ENCODE measurements around the gene TBC1D16. TPM values are rescaled to one million over a fixed set of nuclear protein-coding genes. Genes with fewer than 3 reads are reported as not detected.

Gene TBC1D16
- total and polyA plus RNA-seq, 5 donors from 2014 or later: 0.06 to 0.72 (median 0.13) TPM

GRCh38 chr17:80003969-80004368 lies 31.7 kb downstream of the TBC1D16 start:
- Histone ChIP-seq H3K36me3 (ENCODE audit: control insufficient read depth, insufficient read depth, low read length) (no peaks in the 10 kb centered on the region), H3K27ac (ENCODE audit: insufficient read depth, low read length, poor library complexity, severe bottlenecking) (no peak overlapping the region), H3K4me3 (ENCODE audit: low read depth, low read length) (no peak overlapping the region), H3K4me1 (ENCODE audit: control insufficient read depth, insufficient read depth, low read length, poor library complexity, severe bottlenecking) (peaks cover 5% of the 10 kb centered on the region), H3K9me3 (ENCODE audit: control insufficient read depth in 2 of 2, low read length in 2 of 2) (no peaks in the 10 kb centered on the region), H3K27me3 (ENCODE audit: control insufficient read depth, insufficient read depth, low read length) (no peaks in the 10 kb centered on the region)
- ATAC-seq (ENCODE audit: low read depth in 2 of 2) (no peak), DNase-seq (no peak)
- H3K4me3 Mint-ChIP-seq: no peak overlapping the region
- H3K9me3 Mint-ChIP-seq: no peaks in the 10 kb centered on the region
- no peaks in the 10 kb centered on the region for H3K27me3 Mint-ChIP-seq
- peak overlapping the region in 1 of 3 donors; percentile 54 for H3K27ac Mint-ChIP-seq
- no peaks in the 10 kb centered on the region for H3K36me3 Mint-ChIP-seq
- peaks cover 3 to 18% (median 6%) of the 10 kb centered on the region in 4 donors for H3K4me1 Mint-ChIP-seq

GRCh38 chr17:80002690-80003490 lies 32.8 kb downstream of the TBC1D16 start:
- Mint-ChIP-seq H3K9me3 (no peaks in the 10 kb centered on the region), H3K4me1 (peaks cover 2 to 19% (median 9%) of the 10 kb centered on the region in 4 donors), H3K36me3 (no peaks in the 10 kb centered on the region), H3K27ac (peak overlapping the region in 1 of 3 donors; percentile 36), H3K27me3 (no peaks in the 10 kb centered on the region), H3K4me3 (no peak overlapping the region)
- no peak overlapping the region for H3K27ac ChIP-seq (ENCODE audit: insufficient read depth, low read length, poor library complexity, severe bottlenecking)
- peaks cover 10% of the 10 kb centered on the region for H3K4me1 ChIP-seq (ENCODE audit: control insufficient read depth, insufficient read depth, low read length, poor library complexity, severe bottlenecking)
- DNase-seq (no peak), ATAC-seq (ENCODE audit: low read depth in 2 of 2) (no peak)
- H3K9me3 ChIP-seq (ENCODE audit: control insufficient read depth in 2 of 2, low read length in 2 of 2): no peaks in the 10 kb centered on the region
- no peaks in the 10 kb centered on the region for H3K27me3 ChIP-seq (ENCODE audit: control insufficient read depth, insufficient read depth, low read length)
- H3K36me3 ChIP-seq (ENCODE audit: control insufficient read depth, insufficient read depth, low read length): no peaks in the 10 kb centered on the region
- H3K4me3 ChIP-seq (ENCODE audit: low read depth, low read length): no peak overlapping the region

- no peak overlapping the region for H3K27ac Mint-ChIP-seq
- H3K27ac ChIP-seq (ENCODE audit: insufficient read depth, low read length, poor library complexity, severe bottlenecking): no peak overlapping the region
- H3K27me3 ChIP-seq (ENCODE audit: control insufficient read depth, insufficient read depth, low read length): no peaks in the 10 kb centered on the region
- no peak for DNase-seq
- peaks cover 17% of the 10 kb centered on the region for H3K4me1 ChIP-seq (ENCODE audit: control insufficient read depth, insufficient read depth, low read length, poor library complexity, severe bottlenecking)
- no peaks in the 10 kb centered on the region for H3K36me3 ChIP-seq (ENCODE audit: control insufficient read depth, insufficient read depth, low read length)
- peaks cover 0 to 2% (median 0%) of the 10 kb centered on the region in 7 donors for H3K9me3 Mint-ChIP-seq
- H3K36me3 Mint-ChIP-seq: no peaks in the 10 kb centered on the region
- H3K4me3 Mint-ChIP-seq: no peak overlapping the region
- no peak overlapping the region for H3K4me3 ChIP-seq (ENCODE audit: low read depth, low read length)
- ATAC-seq (ENCODE audit: low read depth in 2 of 2): no peak
- no peaks in the 10 kb centered on the region for H3K9me3 ChIP-seq (ENCODE audit: control insufficient read depth in 2 of 2, low read length in 2 of 2)
- H3K27me3 Mint-ChIP-seq: no peaks in the 10 kb centered on the region
- H3K4me1 Mint-ChIP-seq: peaks cover 8 to 26% (median 14%) of the 10 kb centered on the region in 4 donors
These were observed 33.5 kb downstream of the TBC1D16 start for GRCh38 chr17:80002070-80002641.

GRCh38 chr17:80000981-80001775 lies 34.5 kb downstream of the TBC1D16 start:
- Histone ChIP-seq H3K4me1 (ENCODE audit: control insufficient read depth, insufficient read depth, low read length, poor library complexity, severe bottlenecking) (peaks cover 27% of the 10 kb centered on the region), H3K27ac (ENCODE audit: insufficient read depth, low read length, poor library complexity, severe bottlenecking) (no peak overlapping the region), H3K4me3 (ENCODE audit: low read depth, low read length) (no peak overlapping the region), H3K27me3 (ENCODE audit: control insufficient read depth, insufficient read depth, low read length) (no peaks in the 10 kb centered on the region), H3K36me3 (ENCODE audit: control insufficient read depth, insufficient read depth, low read length) (no peaks in the 10 kb centered on the region), H3K9me3 (ENCODE audit: control insufficient read depth in 2 of 2, low read length in 2 of 2) (no peaks in the 10 kb centered on the region)
- ATAC-seq (ENCODE audit: low read depth in 2 of 2): no peak
- Mint-ChIP-seq H3K27me3 (no peaks in the 10 kb centered on the region), H3K9me3 (peaks cover 0 to 5% (median 0%) of the 10 kb centered on the region in 7 donors), H3K36me3 (no peaks in the 10 kb centered on the region), H3K4me3 (no peak overlapping the region), H3K27ac (no peak overlapping the region), H3K4me1 (peaks cover 15 to 36% (median 22%) of the 10 kb centered on the region in 4 donors)
- DNase-seq: no peak

- peaks cover 13 to 38% (median 24%) of the 10 kb centered on the region in 4 donors for H3K4me1 Mint-ChIP-seq
- H3K27ac Mint-ChIP-seq: peak overlapping the region in 2 of 3 donors; percentile 20 to 36
- no peaks in the 10 kb centered on the region for H3K36me3 Mint-ChIP-seq
- Histone ChIP-seq H3K36me3 (ENCODE audit: control insufficient read depth, insufficient read depth, low read length) (no peaks in the 10 kb centered on the region), H3K27ac (ENCODE audit: insufficient read depth, low read length, poor library complexity, severe bottlenecking) (no peak overlapping the region), H3K4me1 (ENCODE audit: control insufficient read depth, insufficient read depth, low read length, poor library complexity, severe bottlenecking) (peaks cover 25% of the 10 kb centered on the region), H3K9me3 (ENCODE audit: control insufficient read depth in 2 of 2, low read length in 2 of 2) (no peaks in the 10 kb centered on the region), H3K4me3 (ENCODE audit: low read depth, low read length) (no peak overlapping the region), H3K27me3 (ENCODE audit: control insufficient read depth, insufficient read depth, low read length) (no peaks in the 10 kb centered on the region)
- no peak for ATAC-seq (ENCODE audit: low read depth in 2 of 2)
- DNase-seq: no peak
- H3K9me3 Mint-ChIP-seq: peaks cover 0 to 5% (median 0%) of the 10 kb centered on the region in 7 donors
- no peaks in the 10 kb centered on the region for H3K27me3 Mint-ChIP-seq
- no peak overlapping the region for H3K4me3 Mint-ChIP-seq
These were observed 35.5 kb downstream of the TBC1D16 start for GRCh38 chr17:80000136-80000535.

- Histone ChIP-seq H3K4me3 (ENCODE audit: low read depth, low read length) (peak overlapping the region; percentile 77), H3K9me3 (ENCODE audit: control insufficient read depth in 2 of 2, low read length in 2 of 2) (no peaks in the 10 kb centered on the region), H3K4me1 (ENCODE audit: control insufficient read depth, insufficient read depth, low read length, poor library complexity, severe bottlenecking) (peaks cover 31% of the 10 kb centered on the region), H3K36me3 (ENCODE audit: control insufficient read depth, insufficient read depth, low read length) (no peaks in the 10 kb centered on the region), H3K27me3 (ENCODE audit: control insufficient read depth, insufficient read depth, low read length) (no peaks in the 10 kb centered on the region), H3K27ac (ENCODE audit: insufficient read depth, low read length, poor library complexity, severe bottlenecking) (peak overlapping the region; percentile 91)
- peak; percentile 52 to 97 (median 90) for DNase-seq
- peaks cover 13 to 61% (median 31%) of the 10 kb centered on the region in 4 donors for H3K4me1 Mint-ChIP-seq
- H3K27me3 Mint-ChIP-seq: no peaks in the 10 kb centered on the region
- ATAC-seq (ENCODE audit: low read depth in 2 of 2): peak; percentile 99 to 100
- H3K27ac Mint-ChIP-seq: peak overlapping the region; percentile 87 to 97 (median 97)
- peak overlapping the region; percentile 84 to 94 (median 87) for H3K4me3 Mint-ChIP-seq
- peaks cover 0 to 5% (median 0%) of the 10 kb centered on the region in 7 donors for H3K9me3 Mint-ChIP-seq
- no peaks in the 10 kb centered on the region for H3K36me3 Mint-ChIP-seq
These were observed 38.5 kb downstream of the TBC1D16 start for GRCh38 chr17:79997011-79997660.

DNA sequence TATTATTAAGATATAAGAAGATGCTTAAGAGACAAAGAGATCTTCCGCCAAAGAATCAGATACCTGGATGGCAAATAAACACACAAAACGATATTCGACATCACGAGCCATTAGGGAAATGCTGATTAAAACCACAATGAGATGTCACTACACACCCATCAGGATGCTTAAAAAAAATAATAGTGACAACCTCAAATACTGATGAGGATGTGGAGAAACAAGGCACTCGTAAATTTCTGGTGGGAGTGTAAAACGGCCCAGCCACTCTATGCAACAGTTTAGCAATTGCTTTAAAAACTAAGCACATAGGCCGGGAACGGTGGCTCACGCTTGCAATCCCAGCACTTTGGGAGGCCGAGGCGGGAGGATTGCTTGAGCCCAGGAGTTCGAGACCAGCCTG lies 39.4 kb downstream of the TBC1D16 start:
- peaks cover 13 to 64% (median 31%) of the 10 kb centered on the region in 4 donors for H3K4me1 Mint-ChIP-seq
- DNase-seq (peak in 1 of 3 donors; percentile 11), ATAC-seq (ENCODE audit: low read depth in 2 of 2) (no peak)
- H3K9me3 Mint-ChIP-seq: peaks cover 0 to 5% (median 0%) of the 10 kb centered on the region in 7 donors
- peak overlapping the region; percentile 38 to 97 (median 97) for H3K27ac Mint-ChIP-seq
- peak overlapping the region; percentile 77 for H3K4me3 ChIP-seq (ENCODE audit: low read depth, low read length)
- H3K27me3 Mint-ChIP-seq: no peaks in the 10 kb centered on the region
- H3K27ac ChIP-seq (ENCODE audit: insufficient read depth, low read length, poor library complexity, severe bottlenecking): peak overlapping the region; percentile 91
- H3K4me1 ChIP-seq (ENCODE audit: control insufficient read depth, insufficient read depth, low read length, poor library complexity, severe bottlenecking): peaks cover 37% of the 10 kb centered on the region
- H3K4me3 Mint-ChIP-seq: peak overlapping the region; percentile 27 to 89 (median 64)
- no peaks in the 10 kb centered on the region for H3K36me3 Mint-ChIP-seq
- no peaks in the 10 kb centered on the region for H3K27me3 ChIP-seq (ENCODE audit: control insufficient read depth, insufficient read depth, low read length)
- H3K36me3 ChIP-seq (ENCODE audit: control insufficient read depth, insufficient read depth, low read length): no peaks in the 10 kb centered on the region
- H3K9me3 ChIP-seq (ENCODE audit: control insufficient read depth in 2 of 2, low read length in 2 of 2): no peaks in the 10 kb centered on the region

Measured in CD4-positive, CD25-positive, alpha-beta regulatory T cell (primary cell).